Mesodermal cell (in vitro differentiated cells): ENCODE results near the gene REC8. TPM values are rescaled to one million over a fixed set of nuclear protein-coding genes. Genes with fewer than 3 reads are reported as not detected.

Source experiments
- H3K27ac ChIP-seq: 2 replicates; pipeline ENCODE4 v1.7.0; 2013; ENCODE audit warnings: mild to moderate bottlenecking, low read depth, low read length, moderate library complexity; ENCODE audit not compliant: severe bottlenecking
- H3K36me3 ChIP-seq: 2 replicates; pipeline ENCODE4 v1.7.1; 2013; ENCODE audit warnings: mild to moderate bottlenecking, low read length, moderate library complexity; ENCODE audit not compliant: control insufficient read depth, insufficient read depth
- H3K4me1 ChIP-seq: one replicate; pipeline ENCODE4 v1.7.1; 2013; ENCODE audit warnings: mild to moderate bottlenecking, low read length; ENCODE audit not compliant: insufficient read depth, control insufficient read depth, poor library complexity, severe bottlenecking
- H3K4me3 ChIP-seq: 2 replicates; pipeline ENCODE4 v1.7.0; 2013; ENCODE audit warnings: low read length, control low read depth, mild to moderate bottlenecking; ENCODE audit not compliant: insufficient read depth, poor library complexity, severe bottlenecking; ENCODE audit errors: extremely low read depth
- H3K9me3 ChIP-seq: 2 replicates; pipeline ENCODE4 v1.7.1; 2013; ENCODE audit warnings: mild to moderate bottlenecking, low read length, moderate library complexity; ENCODE audit not compliant: control insufficient read depth
- WGBS, 2 experiments: methylation state at CpG; one replicate each; pipeline ENCODE4 v1.1.5; 2013; ENCODE audit warnings: missing lambda C conversion rate in 2 of 2; ENCODE audit not compliant: insufficient coverage in 2 of 2; 5-methylcytosine and 5-hydroxymethylcytosine counted together
- polyA plus RNA-seq, 2 experiments: library from polyadenylated mRNA; stranded (reverse); fragments of 50-300 nt; gene quantifications; one replicate each; pipeline ENCODE4 v1.2.3, GENCODE V29; 2013

Gene REC8, protein sequence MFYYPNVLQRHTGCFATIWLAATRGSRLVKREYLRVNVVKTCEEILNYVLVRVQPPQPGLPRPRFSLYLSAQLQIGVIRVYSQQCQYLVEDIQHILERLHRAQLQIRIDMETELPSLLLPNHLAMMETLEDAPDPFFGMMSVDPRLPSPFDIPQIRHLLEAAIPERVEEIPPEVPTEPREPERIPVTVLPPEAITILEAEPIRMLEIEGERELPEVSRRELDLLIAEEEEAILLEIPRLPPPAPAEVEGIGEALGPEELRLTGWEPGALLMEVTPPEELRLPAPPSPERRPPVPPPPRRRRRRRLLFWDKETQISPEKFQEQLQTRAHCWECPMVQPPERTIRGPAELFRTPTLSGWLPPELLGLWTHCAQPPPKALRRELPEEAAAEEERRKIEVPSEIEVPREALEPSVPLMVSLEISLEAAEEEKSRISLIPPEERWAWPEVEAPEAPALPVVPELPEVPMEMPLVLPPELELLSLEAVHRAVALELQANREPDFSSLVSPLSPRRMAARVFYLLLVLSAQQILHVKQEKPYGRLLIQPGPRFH
- polyA plus RNA-seq (2013, experiment 1 of 2), result 31.6 TPM
- polyA plus RNA-seq (2013, experiment 2 of 2), result 22.7 TPM

DNA sequence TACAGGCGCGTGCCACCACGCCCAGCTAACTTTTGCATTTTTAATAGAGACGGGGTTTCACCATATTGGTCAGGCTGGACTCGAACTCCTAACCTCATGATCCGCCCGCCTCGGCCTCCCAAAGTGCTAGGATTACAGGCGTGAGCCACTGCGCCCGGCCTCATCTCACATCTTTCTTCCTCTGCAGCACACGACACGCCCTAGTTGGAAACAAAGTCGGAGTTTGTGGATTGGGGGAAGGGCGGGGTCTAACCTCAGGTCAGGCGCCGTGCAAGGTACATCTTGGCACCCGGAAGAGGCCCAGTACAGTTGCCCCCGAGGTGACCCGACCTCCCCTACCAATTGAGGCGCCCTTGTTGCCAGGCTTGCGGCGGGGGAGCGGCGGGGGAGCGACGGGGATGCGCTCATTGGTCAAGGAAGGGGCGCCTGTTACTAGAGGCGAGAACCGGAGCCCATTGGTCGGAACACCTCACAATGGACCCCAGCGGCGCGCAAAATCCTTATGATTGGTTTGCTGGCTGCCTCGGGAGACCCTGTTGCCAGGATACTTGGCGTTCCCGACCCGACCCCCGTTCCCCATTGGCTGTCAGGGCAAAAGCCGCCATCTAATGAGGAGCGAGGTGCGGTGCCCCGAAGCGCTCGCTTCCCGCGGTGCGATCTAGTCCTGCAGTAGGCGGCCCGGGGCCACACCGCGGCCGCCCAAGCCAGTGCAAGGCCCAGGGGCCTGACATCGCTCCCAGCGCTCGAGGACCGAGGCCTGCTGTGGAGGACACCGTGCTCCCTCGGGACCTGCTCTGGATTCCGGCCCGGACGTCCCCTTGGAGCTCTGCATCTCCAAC lies at the start of gene REC8:
REC8 (plus strand) TSS at position 659 of the 839 bp plus-strand sequence. CDS start 473 bp downstream, outside the sequence.
- no peaks in the 10 kb centered on the region for H3K4me1 ChIP-seq
- H3K4me3 ChIP-seq, result peak within 1 kb of the TSS; percentile 37
- peaks cover 13% of the 10 kb centered on the region for H3K36me3 ChIP-seq
- H3K27ac ChIP-seq, result no peak within 1 kb of the TSS
- no peaks in the 10 kb centered on the region for H3K9me3 ChIP-seq
- WGBS, 2 experiments, result 20 to 29% methylated on average over 47 to 59 of the region's 63 CpGs

GRCh38 chr14:24122416-24122815 lies 49.5 kb upstream of the REC8 start:
- no CpG with 5 or more reads among the region's 4 CpGs for WGBS, 2 experiments
- no peak overlapping the region for H3K27ac ChIP-seq
- no peaks in the 10 kb centered on the region for H3K4me1 ChIP-seq
- peaks cover 37% of the 10 kb centered on the region for H3K36me3 ChIP-seq
- no peaks in the 10 kb centered on the region for H3K9me3 ChIP-seq
- no peak overlapping the region for H3K4me3 ChIP-seq

DNA sequence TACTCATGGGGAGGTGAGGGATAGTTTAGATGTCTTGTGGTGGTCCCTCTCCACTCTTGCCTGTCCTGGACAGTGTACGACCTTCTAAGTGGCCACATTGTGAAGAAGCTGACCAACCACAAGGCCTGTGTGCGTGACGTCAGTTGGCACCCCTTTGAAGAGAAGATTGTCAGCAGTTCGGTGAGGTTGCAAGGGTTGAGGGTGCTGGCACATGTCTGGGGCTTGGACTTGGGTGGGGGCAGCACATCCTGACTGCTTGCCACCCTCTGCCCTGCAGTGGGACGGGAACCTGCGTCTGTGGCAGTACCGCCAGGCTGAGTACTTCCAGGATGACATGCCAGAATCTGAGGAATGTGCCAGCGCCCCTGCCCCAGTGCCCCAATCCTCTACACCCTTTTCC lies 49.0 kb upstream of the REC8 start:
- peaks cover 32% of the 10 kb centered on the region for H3K36me3 ChIP-seq
- no peaks in the 10 kb centered on the region for H3K9me3 ChIP-seq
- no peak overlapping the region for H3K27ac ChIP-seq
- H3K4me1 ChIP-seq, result no peaks in the 10 kb centered on the region
- 92 to 93% methylated on average over 5 to 7 of the region's 8 CpGs for WGBS, 2 experiments
- H3K4me3 ChIP-seq, result no peak overlapping the region

DNA sequence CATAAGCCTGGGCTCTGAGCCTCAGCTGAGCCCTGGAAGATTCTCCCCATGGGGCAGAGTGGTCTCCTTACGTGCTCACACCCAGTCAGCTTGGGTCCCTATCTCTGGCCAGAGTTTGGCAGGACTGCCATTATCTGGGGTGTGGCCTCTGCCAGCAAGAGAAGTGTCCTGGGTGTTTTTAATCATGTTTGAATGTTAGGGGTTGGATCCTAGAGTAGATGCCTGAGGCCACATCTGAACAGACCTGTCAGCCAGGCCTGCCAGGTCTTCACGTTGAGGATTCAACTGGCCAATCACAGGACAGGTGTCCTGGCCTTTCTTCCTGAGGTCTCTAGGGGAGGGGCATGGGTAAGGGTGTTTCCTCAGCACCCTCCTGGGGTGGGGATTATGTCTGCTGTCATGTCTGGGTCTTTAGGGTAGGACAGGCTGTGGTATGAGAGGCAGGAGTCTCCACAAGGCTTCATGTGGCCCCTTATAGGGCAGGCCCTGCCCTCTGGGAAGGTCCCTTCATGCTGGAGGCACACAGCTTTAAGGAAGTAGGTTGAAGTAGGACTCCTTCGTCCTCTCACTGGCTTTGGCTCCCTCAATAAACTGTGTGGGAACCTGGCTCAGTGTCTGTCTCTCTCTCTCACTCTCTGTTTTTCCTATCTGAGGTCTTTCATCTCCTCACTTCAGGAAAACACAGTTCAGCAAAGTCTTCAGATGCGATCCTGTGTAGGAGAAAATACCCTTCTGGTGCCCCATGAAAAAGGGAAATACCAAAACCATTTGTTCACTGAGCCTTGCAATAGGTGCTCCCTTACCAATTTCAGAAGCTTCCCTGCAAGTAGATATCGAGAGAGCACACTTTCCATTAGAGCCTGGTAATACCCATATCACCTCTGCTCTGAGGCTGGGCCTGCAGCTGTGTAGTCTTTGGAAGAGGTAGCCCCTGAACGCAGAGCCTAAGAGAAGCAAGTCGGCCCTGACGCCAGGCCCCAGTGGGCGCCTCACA lies 48.2 kb upstream of the REC8 start:
- no peaks in the 10 kb centered on the region for H3K9me3 ChIP-seq
- WGBS, 2 experiments, result 93% methylated on average over 5 to 9 of the region's 9 CpGs
- no peak overlapping the region for H3K27ac ChIP-seq
- no peaks in the 10 kb centered on the region for H3K4me1 ChIP-seq
- no peak overlapping the region for H3K4me3 ChIP-seq
- H3K36me3 ChIP-seq, result peaks cover 24% of the 10 kb centered on the region

DNA sequence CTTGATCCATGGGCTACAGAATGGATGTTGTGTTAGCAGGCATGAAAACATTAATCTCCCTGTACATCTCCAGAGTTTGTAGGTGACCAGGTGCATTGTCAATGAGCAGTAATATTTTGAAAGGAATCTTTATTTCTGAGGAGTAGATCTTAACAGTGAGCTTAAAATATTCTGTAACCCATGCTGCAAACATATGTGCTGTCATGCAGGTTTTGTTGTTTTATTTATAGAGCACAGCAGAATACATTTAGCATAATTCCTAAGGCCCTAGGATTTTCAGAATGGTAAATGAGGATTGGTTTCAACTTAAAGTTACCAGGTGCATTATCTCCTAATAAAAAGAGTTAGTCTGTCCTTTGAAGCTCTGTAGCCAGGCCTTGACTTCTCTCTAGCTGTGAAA lies 44.9 kb upstream of the REC8 start:
- Histone ChIP-seq H3K9me3 (no peaks in the 10 kb centered on the region), H3K27ac (no peak overlapping the region), H3K4me1 (no peaks in the 10 kb centered on the region), H3K4me3 (no peak overlapping the region), H3K36me3 (peaks cover 2% of the 10 kb centered on the region)

- no peak overlapping the region for H3K27ac ChIP-seq
- H3K4me3 ChIP-seq, result no peak overlapping the region
- H3K4me1 ChIP-seq, result no peaks in the 10 kb centered on the region
- peaks cover 2% of the 10 kb centered on the region for H3K36me3 ChIP-seq
- no peaks in the 10 kb centered on the region for H3K9me3 ChIP-seq
- 92 to 100% methylated on average over 1 to 2 of the region's 2 CpGs for WGBS, 2 experiments
Observed at GRCh38 chr14:24127673-24128072, 44.2 kb upstream of the REC8 start.

GRCh38 chr14:24129410-24129998 lies 42.4 kb upstream of the REC8 start:
- WGBS, 2 experiments, result 88 to 97% methylated on average over 6 of the region's 8 CpGs

GRCh38 chr14:24130380-24130716 lies 41.5 kb upstream of the REC8 start, which contains the start of gene FITM1:
Gene FITM1 (plus strand): TSS chr14:24130659. CDS start chr14:24131564, 905 bp downstream.
- whole genome bisulfite sequencing, 2 experiments, result 90 to 92% methylated on average over 3 to 4 of the region's 5 CpGs
- no peak within 1 kb of the TSS for H3K27ac ChIP-seq

More at GRCh38 chr14:24129410-24129998, 42.4 kb upstream of the REC8 start:
- Histone ChIP-seq H3K36me3 (no peaks in the 10 kb centered on the region), H3K9me3 (no peaks in the 10 kb centered on the region), H3K4me1 (no peaks in the 10 kb centered on the region), H3K4me3 (no peak overlapping the region), H3K27ac (no peak overlapping the region)

GRCh38 chr14:24130717-24131548 lies 40.9 kb upstream of the REC8 start:
- H3K4me3 ChIP-seq, result no peak overlapping the region
- no peaks in the 10 kb centered on the region for H3K36me3 ChIP-seq
- H3K9me3 ChIP-seq, result no peaks in the 10 kb centered on the region
- H3K27ac ChIP-seq, result no peak overlapping the region
- 75 to 80% methylated on average over 2 to 6 of the region's 7 CpGs for WGBS, 2 experiments
- no peaks in the 10 kb centered on the region for H3K4me1 ChIP-seq

More at GRCh38 chr14:24130380-24130716, 41.5 kb upstream of the REC8 start, which contains the start of gene FITM1:
- H3K36me3 ChIP-seq, result no peaks in the 10 kb centered on the region
- no peaks in the 10 kb centered on the region for H3K9me3 ChIP-seq
- H3K4me1 ChIP-seq, result no peaks in the 10 kb centered on the region
- H3K4me3 ChIP-seq, result no peak within 1 kb of the TSS
